Measurements from ENCODE around the gene MRTFA. TPM values are rescaled to one million over a fixed set of nuclear protein-coding genes. Genes with fewer than 3 reads are reported as not detected.

Gene MRTFA
- total RNA-seq, 3 donors from 2014 or later = 32.4 to 45.3 (median 35.0) TPM

GRCh38 chr22:40397396-40397795, 239.1 kb downstream of the MRTFA start:
- TF ChIP-seq CTCF (IDR thresholded peaks at IDR 0.05) = no peak
- Histone ChIP-seq H3K9me3 (no peaks in the 10 kb centered on the region), H3K36me3 (ENCODE audit: low read depth) (peaks cover 4% of the 10 kb centered on the region), H3K4me3 (no peak overlapping the region), H3K4me1 (ENCODE audit: low read depth) (peaks cover 31% of the 10 kb centered on the region)
- DNase-seq (no peak), ATAC-seq (peak; percentile 7)
- intact Hi-C loops (cut with DNase I, micrococcal nuclease) = no loop called here

GRCh38 chr22:40396882-40397281, 239.6 kb downstream of the MRTFA start:
- Histone ChIP-seq H3K4me1 (ENCODE audit: low read depth) (peaks cover 31% of the 10 kb centered on the region), H3K4me3 (no peak overlapping the region), H3K9me3 (no peaks in the 10 kb centered on the region), H3K36me3 (ENCODE audit: low read depth) (peaks cover 4% of the 10 kb centered on the region)
- intact Hi-C loops (cut with DNase I, micrococcal nuclease) = no loop called here
- TF ChIP-seq CTCF (IDR thresholded peaks at IDR 0.05) = no peak
- DNase-seq (peak; percentile 80 to 91 (median 84)), ATAC-seq (peak; percentile 94)

GRCh38 chr22:40395607-40396006, 240.9 kb downstream of the MRTFA start:
- ATAC-seq = no peak
- TF ChIP-seq CTCF (IDR thresholded peaks at IDR 0.05) = no peak
- Histone ChIP-seq H3K36me3 (ENCODE audit: low read depth) (no peaks in the 10 kb centered on the region), H3K4me3 (no peak overlapping the region), H3K9me3 (no peaks in the 10 kb centered on the region), H3K4me1 (ENCODE audit: low read depth) (peaks cover 24% of the 10 kb centered on the region)
- intact Hi-C loops (cut with DNase I, micrococcal nuclease) = no loop called here
- DNase-seq = no peak

- H3K36me3 ChIP-seq (ENCODE audit: low read depth) = no peaks in the 10 kb centered on the region
- H3K4me3 ChIP-seq = no peak overlapping the region
- intact Hi-C loops (cut with DNase I, micrococcal nuclease) = no loop called here
- no peak for DNase-seq
- no peak for ATAC-seq
- TF ChIP-seq CTCF (IDR thresholded peaks at IDR 0.05) = no peak
- H3K9me3 ChIP-seq = no peaks in the 10 kb centered on the region
- peaks cover 21% of the 10 kb centered on the region for H3K4me1 ChIP-seq (ENCODE audit: low read depth)
Measured at GRCh38 chr22:40394607-40395006, 241.9 kb downstream of the MRTFA start.

GRCh38 chr22:40392618-40393017, 243.9 kb downstream of the MRTFA start:
- intact Hi-C loops (cut with DNase I, micrococcal nuclease) = no loop called here
- no peak for DNase-seq
- no peak for ATAC-seq
- no peak for TF ChIP-seq CTCF (IDR thresholded peaks at IDR 0.05)
- Histone ChIP-seq H3K4me3 (no peak overlapping the region), H3K9me3 (no peaks in the 10 kb centered on the region), H3K4me1 (ENCODE audit: low read depth) (peaks cover 19% of the 10 kb centered on the region), H3K36me3 (ENCODE audit: low read depth) (no peaks in the 10 kb centered on the region)

GRCh38 chr22:40391417-40391816, 245.1 kb downstream of the MRTFA start:
- no peak for TF ChIP-seq CTCF (IDR thresholded peaks at IDR 0.05)
- no peaks in the 10 kb centered on the region for H3K9me3 ChIP-seq
- no peaks in the 10 kb centered on the region for H3K36me3 ChIP-seq (ENCODE audit: low read depth)
- no peak overlapping the region for H3K4me3 ChIP-seq
- intact Hi-C loops (cut with DNase I, micrococcal nuclease) = no loop called here
- ATAC-seq = no peak
- peaks cover 18% of the 10 kb centered on the region for H3K4me1 ChIP-seq (ENCODE audit: low read depth)
- DNase-seq = no peak

All from mucosa of descending colon (tissue), 3 donors.